NCI-H2227 treated with DMSO at 0.1 percent for 48 hours (cell line): ENCODE results near the gene RPS27A.
"Not testable (repeated sequence)": the region's sequence is repeated elsewhere in the genome, so short reads cannot be mapped to it uniquely, and the experiment has no call there.

Experiments
- DNase-seq: peaks from one replicate; lab custom pipeline; 2025; lab: John Stamatoyannopoulos, UW

RPS27A gene

DNA sequence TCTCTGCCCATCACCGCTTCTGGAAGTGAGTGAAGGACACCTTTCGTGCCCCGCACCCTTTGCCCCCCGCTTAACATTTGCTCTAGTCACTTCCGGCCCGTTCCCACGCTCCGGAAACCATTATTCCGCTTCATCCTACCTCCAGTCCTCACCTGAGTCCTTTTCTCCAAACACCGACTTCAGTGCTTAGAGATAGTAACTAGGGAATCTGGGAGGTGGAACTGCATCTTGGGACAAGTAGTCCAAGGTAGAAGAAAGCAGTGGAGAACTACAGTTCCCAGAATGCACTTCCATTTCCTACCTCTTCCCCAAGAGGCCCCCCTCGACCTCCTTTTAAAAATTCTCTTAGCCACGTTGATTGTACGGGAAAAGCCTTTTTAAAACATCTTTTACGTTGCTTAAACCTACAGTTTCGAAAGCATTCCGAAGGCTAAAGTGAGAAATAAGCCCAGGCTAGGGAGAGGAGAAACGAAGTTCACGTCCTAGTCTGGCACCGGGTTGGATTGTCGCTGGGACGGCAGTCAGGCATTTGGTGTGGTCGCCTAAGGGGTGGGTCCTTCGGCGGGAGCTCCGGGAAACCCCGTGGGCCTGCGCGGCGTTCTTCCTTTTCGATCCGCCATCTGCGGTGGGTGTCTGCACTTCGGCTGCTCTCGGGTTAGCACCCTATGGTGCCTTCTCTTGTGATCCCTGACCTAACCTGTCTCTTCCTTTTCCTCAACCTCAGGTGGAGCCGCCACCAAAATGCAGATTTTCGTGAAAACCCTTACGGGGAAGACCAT lies at the start of gene RPS27A, which contains the start of gene CLHC1:
Gene RPS27A (plus strand): TSS at position 605 of the 779 bp plus-strand sequence. CDS start 137 bp downstream, at position 742.
Gene CLHC1 (minus strand): TSS at position 210 of the 779 bp plus-strand sequence. CDS start 9,882 bp downstream, outside the sequence.
- peak; percentile 99 for DNase-seq

- not testable (repeated sequence) for DNase-seq
Observed at GRCh38 chr2:55186837-55187236, 45.7 kb upstream of the RPS27A start.

GRCh38 chr2:55191888-55192287 lies 40.6 kb upstream of the RPS27A start:
- DNase-seq = not testable (repeated sequence)

- no peak for DNase-seq
Observed at GRCh38 chr2:55196526-55196925, 36.0 kb upstream of the RPS27A start.

DNA sequence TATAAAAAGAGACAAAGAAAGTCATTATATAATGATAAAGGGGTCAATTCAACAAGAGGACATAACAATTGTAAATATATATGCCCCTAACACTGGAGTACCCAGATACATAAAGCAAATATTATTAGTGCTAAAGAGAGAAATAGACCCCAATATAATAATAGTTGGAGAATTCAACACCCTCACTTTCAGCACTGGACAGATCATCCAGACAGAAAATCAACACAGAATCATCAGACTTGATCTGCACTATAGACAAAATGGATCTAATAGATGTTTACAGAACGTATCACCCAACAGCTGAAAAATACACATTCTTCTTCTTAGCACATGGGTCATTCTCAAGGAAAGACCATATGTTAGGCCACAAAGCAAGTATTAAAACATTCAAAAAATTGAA lies 32.1 kb upstream of the RPS27A start:
- no peak for DNase-seq

DNA sequence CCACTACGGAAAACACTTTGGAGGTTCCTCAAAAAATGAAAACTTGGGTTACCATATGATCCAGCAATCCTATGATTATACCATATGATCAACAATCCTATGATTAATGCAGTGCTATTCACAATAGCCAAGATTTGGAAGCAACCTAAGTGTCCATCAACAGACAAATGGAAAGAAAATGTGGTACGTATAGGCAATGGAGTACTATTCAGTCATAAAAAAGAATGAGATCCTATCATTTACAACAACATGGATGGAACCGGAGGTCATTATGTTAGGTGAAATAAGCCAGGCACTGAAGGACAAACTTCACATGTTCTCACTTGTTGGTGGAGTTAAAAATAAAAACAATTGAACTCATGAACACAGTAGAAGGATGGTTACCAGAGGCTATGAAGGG lies 28.0 kb upstream of the RPS27A start:
- no peak for DNase-seq

- no peak for DNase-seq
Observed at GRCh38 chr2:55204950-55205349, 27.5 kb upstream of the RPS27A start.

DNA sequence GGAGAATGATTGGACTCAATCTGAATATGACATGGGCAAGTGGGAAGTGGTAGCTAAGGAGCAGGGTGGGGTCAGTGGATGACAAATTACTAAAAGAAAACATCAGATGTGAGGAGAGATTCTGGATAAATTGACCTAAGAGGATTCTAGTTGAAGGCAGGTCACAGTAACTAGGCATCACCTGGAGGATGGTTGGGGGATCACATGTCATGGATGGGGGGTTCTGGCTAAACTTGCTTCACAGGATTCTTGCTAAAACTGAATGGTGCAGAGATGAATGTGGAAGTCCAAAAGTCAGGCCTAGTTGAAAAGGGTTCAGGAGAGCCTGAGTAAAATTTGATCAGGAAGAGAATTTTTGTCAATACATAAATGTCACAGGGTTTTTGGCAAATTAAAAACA lies 18.7 kb upstream of the RPS27A start:
- DNase-seq = no peak

GRCh38 chr2:55223958-55224760 lies 8.3 kb upstream of the RPS27A start:
- DNase-seq = no peak

DNA sequence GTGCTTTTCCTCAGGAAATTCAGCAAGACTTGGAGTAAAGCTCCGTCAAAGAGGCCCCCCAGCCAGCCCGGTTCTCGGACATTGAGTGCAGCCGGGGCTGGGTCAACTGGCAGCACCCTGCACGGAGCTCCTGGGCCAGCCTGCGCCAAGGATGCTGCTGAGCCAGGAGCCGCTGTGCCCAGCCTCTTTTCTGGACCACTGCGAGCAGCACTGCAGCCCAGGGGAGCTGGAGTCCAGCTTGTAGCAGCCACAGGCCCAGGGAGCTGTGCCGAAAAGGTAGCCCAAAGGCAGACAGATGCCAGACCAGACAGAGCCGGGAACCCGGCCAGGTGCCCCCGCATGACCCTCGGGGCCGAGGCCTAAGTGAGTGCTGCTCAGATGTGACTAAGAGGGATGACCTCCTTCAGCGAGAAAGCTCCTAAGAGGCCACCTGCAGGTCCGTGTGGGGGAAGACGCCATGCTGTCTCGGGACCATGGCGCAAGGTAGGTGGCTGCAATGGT lies 7.7 kb upstream of the RPS27A start:
- no peak for DNase-seq

- no peak for DNase-seq
Observed at GRCh38 chr2:55225481-55226020, 6.9 kb upstream of the RPS27A start.

GRCh38 chr2:55227437-55228225 lies 4.9 kb upstream of the RPS27A start:
- not testable (repeated sequence) for DNase-seq

GRCh38 chr2:55228226-55228563 lies 4.3 kb upstream of the RPS27A start:
- DNase-seq = no peak

GRCh38 chr2:55229221-55229620 lies 3.3 kb upstream of the RPS27A start:
- no peak for DNase-seq

GRCh38 chr2:55230551-55230950 lies 1.9 kb upstream of the RPS27A start:
- no peak for DNase-seq

- peak; percentile 34 for DNase-seq
Observed at GRCh38 chr2:55231546-55232083, 873 bp upstream of the RPS27A start.

DNA sequence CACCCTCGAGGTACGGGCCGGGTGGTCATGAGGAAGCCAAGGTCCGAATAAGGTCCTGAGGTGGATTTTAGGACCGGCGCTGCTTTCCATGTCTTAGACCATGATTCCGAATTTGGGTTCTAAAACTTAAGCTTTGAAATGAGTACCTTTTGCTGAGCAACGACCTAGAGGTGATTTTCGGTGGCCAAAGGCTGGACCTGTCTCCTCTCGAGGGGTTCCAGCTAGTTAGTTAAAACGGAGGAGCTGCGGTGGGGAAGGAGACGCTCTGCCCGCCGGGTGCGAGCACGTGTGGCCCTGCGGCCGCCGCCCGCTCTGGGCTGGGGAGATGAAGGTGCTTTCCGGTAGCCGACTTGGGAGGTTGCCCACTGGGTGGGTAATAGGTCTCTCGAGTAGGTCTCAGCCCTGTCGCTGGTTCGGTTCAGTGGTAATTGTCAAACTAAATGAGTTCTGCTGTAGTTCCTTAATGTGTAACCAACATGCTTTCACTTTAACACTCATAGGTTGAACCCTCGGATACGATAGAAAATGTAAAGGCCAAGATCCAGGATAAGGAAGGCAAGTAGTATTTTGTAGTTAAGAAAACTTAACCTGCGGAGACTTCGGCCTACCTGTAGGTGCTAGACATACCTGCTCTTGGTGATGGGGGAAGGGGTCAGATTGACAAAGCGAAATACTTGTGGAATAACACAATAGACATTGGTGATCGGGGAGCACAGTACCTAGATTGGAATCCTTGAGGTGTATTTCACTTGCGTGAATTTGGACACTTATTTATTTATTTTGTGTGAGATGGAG lies 572 bp downstream of the RPS27A start:
- no peak for DNase-seq

DNA sequence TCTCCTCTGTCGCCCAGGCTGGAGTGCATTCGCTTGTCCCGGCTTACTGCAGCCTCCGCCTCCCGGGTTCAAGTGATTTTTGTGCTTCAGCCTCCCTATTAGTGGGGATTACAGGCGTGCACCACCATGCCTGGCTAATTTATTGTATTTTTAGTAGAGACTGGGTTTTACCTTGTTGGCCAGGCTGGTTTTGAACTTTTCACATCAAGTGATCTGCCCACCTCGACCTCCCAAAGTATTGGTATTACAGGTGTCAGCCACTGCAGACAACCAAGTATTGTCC lies 1.1 kb downstream of the RPS27A start:
- no peak for DNase-seq

DNA sequence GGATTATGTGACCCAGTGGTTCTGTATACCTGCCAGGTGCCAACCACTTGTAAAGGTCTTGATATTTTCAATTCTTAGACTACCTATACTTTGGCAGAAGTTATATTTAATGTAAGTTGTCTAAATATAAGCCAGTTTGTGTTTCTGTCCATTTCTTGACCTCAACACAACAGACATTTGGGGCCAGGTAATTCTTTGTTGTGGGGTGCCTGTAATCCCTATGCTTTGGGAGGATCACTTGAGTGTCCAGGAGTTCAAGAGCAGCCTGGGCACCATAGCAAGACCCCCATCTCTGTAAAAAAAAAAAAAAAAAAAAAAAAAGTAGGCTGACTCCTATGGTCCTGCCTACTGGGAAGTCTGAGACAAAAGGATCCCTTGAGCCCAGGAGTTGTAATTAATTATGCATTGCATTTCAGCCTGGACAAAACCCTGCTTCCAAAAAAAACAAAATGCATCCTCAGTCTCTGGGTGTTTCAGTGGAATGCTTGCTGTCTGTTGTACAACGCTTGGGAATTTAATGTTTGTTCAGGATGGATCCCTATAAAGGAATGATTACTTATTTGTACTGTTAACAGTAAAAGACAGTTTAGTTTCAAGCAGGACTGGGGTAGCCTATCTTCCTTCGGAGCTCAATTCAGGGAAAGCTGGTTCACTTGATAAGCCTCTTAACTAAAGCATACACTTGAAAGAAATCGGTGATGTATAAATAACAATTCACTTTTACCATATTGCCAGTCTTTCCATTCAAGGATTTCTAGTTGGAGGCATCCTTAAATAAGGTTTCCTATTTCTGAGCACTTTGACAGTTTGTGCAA lies 3.4 kb downstream of the RPS27A start:
- DNase-seq = no peak

DNA sequence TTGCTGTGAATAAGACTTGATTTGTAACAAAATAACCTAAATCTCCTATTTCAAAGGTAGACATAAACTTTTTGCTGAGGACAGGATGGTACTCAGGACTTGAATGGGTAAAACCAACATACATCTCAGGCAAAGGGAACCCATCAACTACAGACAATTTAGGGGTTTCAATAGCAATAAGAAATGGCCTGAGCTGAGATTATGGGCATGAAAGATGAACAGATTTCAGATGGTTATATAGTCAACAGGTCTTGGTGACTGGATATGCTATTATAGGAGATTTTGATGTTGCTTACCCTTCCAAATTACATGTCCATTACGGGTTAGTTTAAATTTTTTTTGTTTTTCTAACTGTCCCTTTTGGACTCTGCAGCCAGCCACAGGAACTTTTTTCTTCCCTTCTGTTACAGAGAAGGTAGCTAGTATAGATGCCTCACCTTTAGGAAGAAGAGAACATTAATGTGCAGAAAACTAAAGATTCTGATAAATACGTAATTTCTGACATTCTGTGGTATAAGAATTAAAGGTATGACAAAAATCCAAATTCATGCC lies 4.6 kb downstream of the RPS27A start:
- DNase-seq = no peak
